ENCODE data around the gene ALDH1L1. TPM values are rescaled to one million over a fixed set of nuclear protein-coding genes. Genes with fewer than 3 reads are reported as not detected.

Gene ALDH1L1
- total and polyA plus RNA-seq, 9 donors, result 8.3 to 85.5 (median 45.1) TPM

DNA sequence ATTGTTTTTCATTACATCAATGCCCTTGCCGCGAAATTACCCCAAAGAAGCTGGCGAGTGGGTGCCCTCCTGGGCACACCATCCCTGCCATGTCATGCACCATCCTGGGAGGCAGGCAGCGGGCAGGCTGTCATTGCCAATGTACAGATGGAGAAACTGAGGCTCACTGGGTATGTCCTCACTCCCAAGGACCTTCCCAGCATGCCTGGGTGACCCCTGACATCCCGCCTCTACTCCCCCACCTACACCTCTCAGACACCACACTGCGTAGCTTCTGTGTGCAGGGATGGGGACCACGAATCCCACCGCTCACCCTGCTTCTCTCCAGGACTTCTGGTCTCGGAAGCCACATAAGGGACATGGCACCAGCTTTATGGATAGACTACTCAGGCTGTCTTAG is 55.5 kb downstream of the ALDH1L1 start:
- no peaks in the 10 kb centered on the region for H3K9me3 ChIP-seq
- no peaks in the 10 kb centered on the region for H3K36me3 ChIP-seq
- H3K4me3 ChIP-seq, result no peak overlapping the region
- H3K27ac ChIP-seq, result no peak overlapping the region
- intact Hi-C loops (cut with DNase I), result no loop called here
- no peaks in the 10 kb centered on the region for H3K4me1 ChIP-seq (ENCODE audit: insufficient read depth)
- WGBS, 3 donors, result 83 to 89% (median 88%) methylated on average over 9 of the region's 9 CpGs
- TF ChIP-seq EP300 (IDR thresholded peaks at IDR 0.05), result no peak
- no peak for TF ChIP-seq POLR2A (IDR thresholded peaks at IDR 0.05)
- TF ChIP-seq, protein P1, sequence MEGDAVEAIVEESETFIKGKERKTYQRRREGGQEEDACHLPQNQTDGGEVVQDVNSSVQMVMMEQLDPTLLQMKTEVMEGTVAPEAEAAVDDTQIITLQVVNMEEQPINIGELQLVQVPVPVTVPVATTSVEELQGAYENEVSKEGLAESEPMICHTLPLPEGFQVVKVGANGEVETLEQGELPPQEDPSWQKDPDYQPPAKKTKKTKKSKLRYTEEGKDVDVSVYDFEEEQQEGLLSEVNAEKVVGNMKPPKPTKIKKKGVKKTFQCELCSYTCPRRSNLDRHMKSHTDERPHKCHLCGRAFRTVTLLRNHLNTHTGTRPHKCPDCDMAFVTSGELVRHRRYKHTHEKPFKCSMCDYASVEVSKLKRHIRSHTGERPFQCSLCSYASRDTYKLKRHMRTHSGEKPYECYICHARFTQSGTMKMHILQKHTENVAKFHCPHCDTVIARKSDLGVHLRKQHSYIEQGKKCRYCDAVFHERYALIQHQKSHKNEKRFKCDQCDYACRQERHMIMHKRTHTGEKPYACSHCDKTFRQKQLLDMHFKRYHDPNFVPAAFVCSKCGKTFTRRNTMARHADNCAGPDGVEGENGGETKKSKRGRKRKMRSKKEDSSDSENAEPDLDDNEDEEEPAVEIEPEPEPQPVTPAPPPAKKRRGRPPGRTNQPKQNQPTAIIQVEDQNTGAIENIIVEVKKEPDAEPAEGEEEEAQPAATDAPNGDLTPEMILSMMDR (IDR thresholded peaks at IDR 0.05), result no peak
- DNase-seq, result peak in 2 of 5 donors; percentile 3 to 8
- no peaks in the 10 kb centered on the region for H3K27me3 ChIP-seq

DNA sequence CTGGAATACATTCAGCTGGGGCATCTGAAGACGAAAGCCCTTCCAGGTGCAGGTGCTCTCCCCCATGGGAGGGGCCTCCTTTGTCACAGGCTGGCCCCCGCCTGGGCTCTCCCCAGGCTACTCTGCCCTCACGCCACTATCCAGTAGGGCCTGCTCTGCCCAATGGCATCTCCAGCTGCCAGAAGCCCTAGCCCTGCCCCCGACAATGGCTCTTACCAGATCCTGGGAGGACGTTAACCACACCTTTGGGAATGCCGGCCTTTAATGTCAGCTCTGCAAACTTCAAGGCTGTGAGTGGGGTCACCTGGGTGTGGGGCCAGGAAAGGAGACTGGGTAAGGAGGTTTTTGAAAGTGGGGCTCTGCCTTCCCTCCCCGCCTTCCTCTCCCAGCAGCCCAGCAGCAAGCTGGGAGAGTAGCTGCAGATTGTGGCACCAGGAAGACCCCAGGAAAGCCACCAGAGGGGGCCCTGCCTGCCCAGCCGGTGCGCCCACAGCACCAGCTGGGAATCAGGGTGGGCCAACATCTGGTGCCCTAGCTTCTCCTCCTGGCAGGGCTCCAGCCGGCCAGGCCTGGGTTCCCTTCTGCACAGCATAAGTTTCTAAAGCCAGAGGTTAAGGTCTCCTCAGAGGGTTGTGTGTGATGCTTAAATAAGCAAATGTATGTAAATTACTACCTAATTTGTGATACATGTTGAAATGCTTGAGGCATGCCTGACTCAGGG is 56.1 kb downstream of the ALDH1L1 start:
- H3K27ac ChIP-seq, result no peak overlapping the region
- H3K27me3 ChIP-seq, result no peaks in the 10 kb centered on the region
- no peaks in the 10 kb centered on the region for H3K36me3 ChIP-seq
- H3K4me3 ChIP-seq, result no peak overlapping the region
- intact Hi-C loops (cut with DNase I), result no loop called here
- TF ChIP-seq, protein P1 (IDR thresholded peaks at IDR 0.05), result no peak
- TF ChIP-seq POLR2A (IDR thresholded peaks at IDR 0.05), result no peak
- TF ChIP-seq EP300 (IDR thresholded peaks at IDR 0.05), result no peak
- DNase-seq, result peak; percentile 7 to 26 (median 12)
- H3K4me1 ChIP-seq (ENCODE audit: insufficient read depth), result no peaks in the 10 kb centered on the region
- 72 to 74% (median 74%) methylated on average over 10 of the region's 10 CpGs for WGBS, 3 donors
- no peaks in the 10 kb centered on the region for H3K9me3 ChIP-seq

DNA sequence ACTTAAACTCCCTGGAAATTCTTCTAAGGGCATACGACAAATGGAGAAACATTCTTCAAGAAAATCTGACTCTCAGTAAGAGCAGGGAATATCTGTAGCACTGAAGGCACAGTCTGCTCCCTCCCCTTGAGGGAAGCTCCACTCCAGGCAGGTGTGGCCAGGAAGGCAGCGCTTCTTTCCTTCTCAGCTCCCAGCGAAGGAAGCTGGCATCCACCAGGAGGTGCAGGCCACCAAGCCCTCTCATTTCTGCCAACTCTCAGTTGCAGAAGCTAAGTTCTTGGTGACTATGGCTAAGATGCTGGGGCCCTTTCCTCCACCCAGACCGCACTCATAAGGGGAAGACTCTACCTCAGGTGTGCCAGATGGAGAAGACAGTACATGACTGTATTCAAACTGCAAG is 58.8 kb downstream of the ALDH1L1 start:
- no peaks in the 10 kb centered on the region for H3K9me3 ChIP-seq
- WGBS, 3 donors, result 88 to 94% (median 92%) methylated on average over 4 of the region's 4 CpGs
- H3K4me1 ChIP-seq (ENCODE audit: insufficient read depth), result no peaks in the 10 kb centered on the region
- intact Hi-C loops (cut with DNase I), result no loop called here
- no peaks in the 10 kb centered on the region for H3K27me3 ChIP-seq
- TF ChIP-seq POLR2A (IDR thresholded peaks at IDR 0.05) (no peak), EP300 (IDR thresholded peaks at IDR 0.05) (no peak)
- TF ChIP-seq, protein P1 (IDR thresholded peaks at IDR 0.05), result no peak
- peak in 2 of 5 donors; percentile 2 to 7 for DNase-seq
- no peaks in the 10 kb centered on the region for H3K36me3 ChIP-seq
- no peak overlapping the region for H3K4me3 ChIP-seq
- H3K27ac ChIP-seq, result no peak overlapping the region

DNA sequence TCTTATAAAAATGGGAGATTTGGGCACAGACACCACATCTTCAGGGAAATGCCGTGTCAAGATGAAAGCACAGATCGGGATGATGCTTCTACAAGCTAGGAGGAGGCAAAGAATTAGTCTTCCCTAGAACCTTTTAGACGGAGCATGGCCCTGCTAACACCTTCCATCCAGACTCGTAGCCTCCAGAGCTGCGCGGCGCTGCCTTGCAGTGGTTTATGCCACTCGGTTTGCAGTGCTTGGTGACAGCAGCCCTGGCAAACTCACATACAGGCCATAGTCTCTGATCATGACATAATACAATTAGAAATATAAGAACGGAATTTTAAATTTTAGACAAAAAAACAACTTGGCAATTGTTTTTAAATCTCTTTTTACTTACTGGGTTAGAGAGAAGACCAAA is 59.3 kb downstream of the ALDH1L1 start:
- Histone ChIP-seq H3K4me1 (ENCODE audit: insufficient read depth) (no peaks in the 10 kb centered on the region), H3K27me3 (no peaks in the 10 kb centered on the region), H3K36me3 (no peaks in the 10 kb centered on the region), H3K4me3 (no peak overlapping the region), H3K9me3 (no peaks in the 10 kb centered on the region), H3K27ac (no peak overlapping the region)
- peak in 1 of 5 donors; percentile 6 for DNase-seq
- intact Hi-C loops (cut with DNase I), result no loop called here
- WGBS, 3 donors, result 93 to 96% (median 93%) methylated on average over 9 of the region's 9 CpGs
- TF ChIP-seq, protein P1 (IDR thresholded peaks at IDR 0.05), result no peak
- no peak for TF ChIP-seq EP300 (IDR thresholded peaks at IDR 0.05)
- TF ChIP-seq POLR2A (IDR thresholded peaks at IDR 0.05), result no peak

All from ovary (tissue), 9 donors.